Left renal pelvis (tissue), 4 donors: Measurements from ENCODE around the gene NBAS. TPM values are rescaled to one million over a fixed set of nuclear protein-coding genes. Genes with fewer than 3 reads are reported as not detected.
"Not testable (repeated sequence)": the region's sequence is repeated elsewhere in the genome, so short reads cannot be mapped to it uniquely, and the experiment has no call there.

ENCODE experiments used
- DNase-seq, 4 donors: peaks; one replicate each; pipeline ENCODE4 v3.0.0-alpha.2; 2013; ENCODE audit warnings: low read depth in 4 of 4, low spot score in 3 of 4
- polyA plus RNA-seq, 4 donors: library from polyadenylated mRNA; unstranded; fragments of 120-200 nt; gene quantifications; one replicate each; pipeline ENCODE4 v1.2.1, GENCODE V29; 2013; ENCODE audit not compliant: insufficient read length in 4 of 4

Gene NBAS
- polyA plus RNA-seq, 4 donors, result 52.2 to 64.1 (median 61.2) TPM

DNA sequence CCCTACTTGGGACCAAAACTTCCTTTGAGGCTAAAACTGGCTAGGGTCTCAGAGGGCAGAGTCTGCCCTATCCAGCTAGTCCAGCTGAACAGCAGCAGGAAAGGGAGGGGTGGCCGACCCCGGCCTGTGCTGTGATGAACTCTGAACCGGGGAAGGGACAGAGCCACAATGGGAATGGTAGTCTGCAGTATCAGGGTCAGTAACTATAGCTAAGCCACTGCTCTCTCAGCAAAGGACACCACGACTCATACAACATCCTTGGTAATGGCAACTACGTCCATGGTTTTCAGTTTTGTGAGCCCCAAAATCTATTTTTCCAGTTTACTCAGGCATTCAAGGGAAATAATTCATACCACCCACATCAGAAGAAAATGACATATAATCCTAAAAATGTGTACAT, 75.2 kb downstream of the NBAS start:
- no peak for DNase-seq

DNA sequence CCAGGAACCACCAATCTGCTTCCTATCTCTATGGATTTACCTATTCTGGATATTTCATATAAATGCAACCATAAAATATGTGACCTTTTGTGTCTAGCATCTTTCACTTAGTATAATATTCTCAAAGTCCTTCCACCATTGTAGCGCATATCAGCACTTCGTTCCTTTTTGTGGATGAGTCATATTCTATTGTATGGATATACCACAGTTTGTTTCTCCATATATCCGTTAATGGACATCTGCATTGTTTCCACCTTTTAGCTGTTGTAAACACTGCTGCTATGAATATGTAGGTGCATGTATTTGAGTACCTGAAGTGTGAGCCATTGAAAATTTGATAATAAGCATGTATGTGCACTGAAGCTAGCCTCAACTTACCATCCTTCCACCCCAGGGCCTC, 80.1 kb downstream of the NBAS start:
- DNase-seq, result no peak

DNA sequence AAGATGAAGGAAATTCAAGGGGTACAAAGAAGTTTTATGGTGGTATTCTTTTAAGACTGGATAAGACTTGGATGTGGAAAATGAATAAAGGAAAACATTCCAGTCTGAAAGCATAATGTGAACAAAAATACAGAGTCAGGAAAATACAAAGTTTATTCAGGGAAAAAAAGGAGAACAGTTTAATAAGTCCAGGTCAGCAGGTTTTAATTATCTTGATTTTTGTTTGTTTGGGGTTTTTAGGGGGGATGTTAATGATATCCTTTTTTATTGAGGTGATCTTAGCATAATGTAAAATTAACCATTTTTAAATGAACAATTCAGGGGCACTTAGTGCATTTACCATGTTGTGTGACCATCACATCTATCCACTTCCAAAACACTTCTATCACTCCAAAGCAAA, 80.6 kb downstream of the NBAS start:
- DNase-seq, result no peak

DNA sequence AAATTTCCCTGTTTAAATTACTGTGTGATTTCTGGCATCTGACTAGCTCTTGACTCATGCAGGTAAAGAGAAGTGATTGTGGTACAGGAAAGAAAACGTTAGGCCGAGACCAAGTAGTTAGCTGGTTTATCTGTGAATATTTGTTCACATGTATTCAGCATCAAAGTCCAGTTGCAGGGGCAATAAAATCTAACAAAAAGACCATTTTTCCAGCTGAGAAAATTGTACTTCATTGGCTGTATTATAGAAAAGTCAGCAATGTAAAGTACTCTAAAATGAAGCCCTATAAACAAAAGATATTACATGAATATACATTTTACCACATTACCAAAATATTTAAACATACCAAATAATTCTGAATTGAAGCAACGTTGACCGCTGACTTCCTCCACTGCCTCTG, 88.3 kb downstream of the NBAS start:
- DNase-seq, result no peak

DNA sequence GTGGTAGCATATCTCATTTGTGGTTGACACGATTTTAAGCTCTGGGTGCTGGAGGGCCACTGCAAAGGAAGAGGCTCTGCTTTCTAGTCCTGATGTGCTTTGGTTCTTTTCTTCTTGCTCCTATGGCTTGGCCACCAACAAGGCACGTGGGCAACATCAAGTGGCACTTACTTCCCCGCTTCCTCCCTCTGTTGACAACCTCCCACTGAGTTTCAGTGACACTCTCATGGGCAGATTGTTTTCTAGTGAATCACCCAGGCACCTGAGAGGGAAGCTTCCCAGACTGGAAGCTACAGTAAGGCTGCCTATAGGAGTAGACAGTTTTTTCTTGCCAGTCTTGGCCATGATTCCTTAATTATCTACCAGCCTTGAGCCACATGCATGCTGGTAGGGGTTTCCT, 89.0 kb downstream of the NBAS start:
- no peak for DNase-seq

DNA sequence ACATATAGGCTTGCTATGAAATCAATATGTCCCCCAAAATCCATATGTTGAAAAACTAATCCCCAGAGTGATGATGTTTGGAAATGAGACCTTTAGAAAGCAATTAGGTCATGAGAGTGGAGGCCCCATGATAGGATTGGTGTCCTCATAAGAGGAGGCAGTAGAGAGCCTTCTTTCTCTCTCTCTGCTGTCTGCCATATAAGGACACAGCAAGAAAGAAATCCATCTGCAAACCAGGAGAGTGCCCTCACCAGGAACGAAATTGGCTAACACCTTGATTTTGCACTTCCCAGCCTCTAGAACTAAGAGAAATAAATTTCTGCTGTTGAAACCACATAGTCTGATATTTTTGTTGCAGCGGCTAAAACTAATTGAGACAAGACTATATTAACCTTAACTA, 89.5 kb downstream of the NBAS start:
- DNase-seq, result no peak

DNA sequence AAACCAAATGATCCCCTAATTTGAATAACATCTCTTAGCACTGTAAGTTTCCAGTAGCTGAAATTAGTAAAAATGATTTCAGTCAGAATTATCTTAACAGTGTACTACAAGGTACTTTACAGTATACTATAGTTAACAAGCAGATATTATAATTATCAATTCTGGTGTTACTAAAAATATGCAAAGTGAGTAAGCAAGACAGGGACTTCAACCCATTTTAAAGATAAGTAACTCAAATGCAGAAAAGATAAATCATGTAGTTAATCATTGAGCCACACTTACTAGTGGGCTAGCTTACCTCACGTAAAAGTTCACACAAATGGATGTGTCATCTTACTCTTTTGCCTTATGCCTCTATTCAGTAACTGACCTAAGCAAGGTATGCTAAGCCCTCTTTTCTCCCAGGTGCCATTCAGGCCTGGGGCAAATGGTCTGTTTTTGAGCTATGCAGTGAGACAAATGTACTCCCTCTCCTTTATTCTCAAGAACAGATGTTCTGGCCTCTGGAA, 101.0 kb downstream of the NBAS start:
- no peak for DNase-seq

DNA sequence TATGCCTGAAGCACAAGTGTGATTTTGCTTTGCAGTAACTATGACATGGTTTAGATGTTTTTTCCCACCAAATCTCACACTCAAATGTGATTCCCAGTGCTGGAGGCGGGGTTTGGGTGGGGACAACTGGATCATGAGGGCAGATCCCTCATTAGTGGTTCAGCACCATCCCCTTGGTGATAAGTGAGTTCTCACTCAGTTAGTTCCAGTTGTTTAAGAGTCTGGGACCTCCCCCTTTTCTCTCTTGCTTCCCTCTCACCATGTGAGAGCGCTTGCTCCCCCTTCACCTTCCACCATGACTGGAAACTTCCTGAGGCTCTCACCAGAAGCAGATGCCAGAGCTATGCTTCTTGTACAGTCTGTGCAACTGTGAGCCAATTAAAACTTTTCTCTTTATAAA, 102.9 kb downstream of the NBAS start:
- DNase-seq, result no peak

DNA sequence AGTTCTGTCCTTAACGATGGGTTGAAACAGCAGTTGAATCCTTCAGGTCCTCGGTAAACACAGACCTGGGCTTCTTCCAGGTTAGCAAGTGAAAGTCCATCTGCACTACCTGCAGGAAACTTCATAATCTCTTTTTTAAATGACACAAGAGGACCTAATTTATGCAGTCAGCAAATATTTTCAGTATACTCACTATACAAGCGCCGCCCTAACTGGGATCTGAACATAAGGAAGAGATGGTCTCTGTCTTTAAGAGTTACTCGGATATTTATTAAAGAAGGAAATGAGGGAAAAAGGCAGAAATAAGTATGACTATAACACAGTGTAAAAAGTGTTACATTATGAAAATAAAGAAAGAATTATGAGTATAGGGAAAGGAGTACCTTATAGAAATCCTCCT, 103.3 kb downstream of the NBAS start:
- DNase-seq, result no peak

DNA sequence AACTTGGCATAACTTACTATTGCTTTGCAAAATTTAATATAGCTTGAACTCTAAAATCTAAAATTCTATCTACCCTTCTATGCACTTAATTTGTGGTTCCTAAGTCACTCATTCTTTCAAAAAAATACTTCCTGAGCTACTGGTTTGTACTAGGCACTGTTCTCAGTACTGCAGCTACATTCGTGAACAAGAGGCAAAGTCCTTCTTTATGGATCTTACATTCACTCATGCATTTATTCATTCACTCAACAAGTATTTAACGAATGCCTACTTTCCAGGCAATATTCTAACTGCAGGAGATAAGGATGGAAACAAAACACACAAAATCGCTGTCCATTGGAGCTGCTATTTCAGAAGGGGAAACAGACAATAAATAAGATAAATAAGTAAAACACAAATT, 104.8 kb downstream of the NBAS start:
- no peak for DNase-seq

DNA sequence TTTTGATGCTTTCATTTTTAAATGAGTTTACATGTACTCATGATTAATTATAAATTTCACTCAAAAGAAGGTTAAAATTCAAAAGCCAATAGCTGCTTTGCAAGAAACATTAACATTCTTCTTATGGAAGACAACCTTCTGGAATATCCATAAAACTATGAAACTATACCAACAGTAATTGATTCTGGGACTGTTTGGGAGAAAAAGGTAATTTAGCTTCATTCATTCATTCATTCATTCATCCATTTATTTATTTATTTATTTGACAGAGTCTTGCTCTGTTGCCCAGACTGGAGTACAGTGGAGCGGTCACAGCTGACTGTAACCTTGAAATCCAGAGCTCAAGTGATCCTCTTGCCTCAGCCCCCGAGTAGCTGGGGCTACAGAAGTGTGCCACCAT, 110.3 kb downstream of the NBAS start:
- DNase-seq, result no peak

DNA sequence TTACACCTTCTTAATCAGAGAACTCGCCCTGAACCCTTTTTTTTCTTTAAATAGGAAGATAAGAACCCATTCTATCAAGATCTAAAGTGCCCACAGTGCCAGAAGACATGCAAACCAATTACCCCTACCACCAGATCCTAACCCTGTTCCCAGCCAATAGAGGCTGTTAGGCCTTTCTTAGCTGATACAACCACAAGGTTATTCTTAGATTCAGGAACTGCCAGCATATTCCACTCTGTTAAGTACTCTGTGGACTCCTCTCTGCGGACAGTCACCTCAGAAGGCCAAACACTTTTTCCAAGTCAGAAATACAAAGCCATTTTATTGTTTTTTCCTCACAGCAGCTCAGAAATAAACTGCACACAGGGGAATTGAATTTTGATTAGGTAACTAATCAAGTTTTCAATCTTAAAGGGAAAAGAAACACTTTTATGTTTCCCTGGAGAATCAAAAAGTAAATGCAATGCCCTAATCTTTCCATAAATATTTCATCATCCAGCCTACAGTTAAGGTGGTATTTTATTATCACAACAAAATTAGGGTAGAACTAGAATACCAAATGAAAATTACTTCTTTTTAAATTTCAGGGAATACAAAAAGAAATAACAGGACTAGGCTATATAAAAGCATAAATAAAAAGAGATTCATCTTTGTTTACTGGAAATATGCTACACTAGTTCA, 111.4 kb downstream of the NBAS start:
- no peak for DNase-seq

DNA sequence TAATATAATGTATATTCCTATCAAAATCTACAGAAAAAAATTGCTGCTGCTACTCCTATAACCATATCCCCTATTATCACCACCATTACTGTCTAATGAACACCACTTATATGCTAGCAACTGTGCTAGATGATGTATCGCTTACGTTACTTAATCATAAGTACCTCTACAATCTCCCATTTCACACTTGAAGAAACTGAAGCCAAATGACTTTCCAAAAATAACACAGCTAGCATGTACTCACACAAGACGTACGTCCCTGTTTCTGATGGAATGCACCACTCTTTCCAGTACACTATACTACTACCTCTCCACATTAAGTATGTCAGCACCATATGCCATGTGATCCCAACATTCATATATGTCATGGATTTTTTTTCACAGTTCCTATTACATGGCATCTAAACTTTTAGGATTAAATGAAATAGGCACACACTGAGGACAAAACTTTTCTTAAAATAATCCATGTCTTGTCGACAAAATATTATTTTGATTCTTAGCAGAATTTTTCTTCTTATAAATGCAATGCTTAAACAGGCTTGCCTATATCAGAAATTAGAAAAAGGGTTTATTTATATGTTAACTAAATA, 112.8 kb downstream of the NBAS start:
- no peak for DNase-seq

DNA sequence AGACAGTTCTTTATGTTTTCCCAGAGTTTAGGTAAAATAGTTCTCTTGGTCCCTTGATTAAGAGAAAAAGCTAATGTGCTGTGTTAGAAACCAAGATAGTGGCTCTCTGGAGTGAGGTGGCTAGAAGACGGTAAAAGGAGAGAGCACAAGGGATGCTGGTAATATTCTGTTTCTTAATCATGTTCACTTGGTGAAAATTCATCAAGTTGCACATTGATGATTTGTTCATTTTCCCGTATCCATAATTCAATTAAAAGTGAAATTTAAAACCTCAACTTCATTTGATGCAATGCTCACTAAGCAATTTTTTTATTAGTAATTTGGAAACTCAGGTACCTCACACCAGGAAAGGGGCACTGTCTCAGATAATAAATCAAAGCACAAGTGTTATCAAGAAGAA, 113.8 kb downstream of the NBAS start:
- no peak for DNase-seq

DNA sequence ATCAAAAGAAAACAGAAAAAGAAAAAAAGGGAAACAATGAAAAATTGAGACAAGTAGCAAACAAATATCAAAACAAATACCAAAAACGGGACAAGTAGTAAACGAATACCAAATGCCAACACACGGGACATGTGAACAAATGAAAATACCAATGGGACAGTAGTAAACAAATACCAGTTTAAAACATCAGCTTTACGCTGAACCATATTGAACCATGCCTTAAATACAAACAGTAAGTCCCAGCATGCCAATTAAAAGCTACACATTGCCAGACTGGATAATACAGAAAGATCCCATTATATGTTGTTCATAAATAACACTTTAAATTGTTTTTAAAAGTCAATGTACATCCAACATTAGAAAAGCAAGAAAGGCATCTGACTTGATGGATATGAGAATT, 114.2 kb downstream of the NBAS start:
- DNase-seq, result no peak

DNA sequence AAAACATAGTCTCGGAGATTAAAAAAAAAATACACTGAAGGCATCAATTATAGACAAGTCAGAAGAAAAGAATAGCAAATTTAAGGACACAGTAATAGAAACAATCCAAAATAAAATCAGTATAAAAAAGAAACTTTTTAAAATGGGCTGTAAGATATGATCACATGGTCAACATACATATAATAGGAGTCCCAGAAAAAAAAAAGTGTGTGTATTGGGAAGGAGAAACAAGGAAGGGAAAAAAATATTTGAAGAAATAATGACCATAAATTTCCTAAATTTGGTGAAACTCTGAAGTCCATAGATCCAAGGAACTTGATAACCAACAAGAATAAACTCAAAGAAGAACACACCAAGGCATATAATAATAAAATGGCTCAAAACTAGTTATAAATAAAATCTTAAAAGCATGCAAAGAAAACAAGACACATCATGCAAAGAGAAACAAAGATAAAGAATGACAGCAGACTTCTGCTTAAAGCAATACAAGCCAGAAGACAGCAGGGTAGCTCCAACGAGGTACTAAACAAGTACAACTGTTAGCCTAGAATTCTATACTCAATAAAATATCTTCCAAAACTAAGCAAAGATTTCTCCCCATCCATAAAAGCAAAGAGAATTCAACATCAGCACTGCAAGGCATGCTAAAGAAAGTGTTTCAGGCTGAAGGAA, 115.1 kb downstream of the NBAS start:
- DNase-seq, result no peak

DNA sequence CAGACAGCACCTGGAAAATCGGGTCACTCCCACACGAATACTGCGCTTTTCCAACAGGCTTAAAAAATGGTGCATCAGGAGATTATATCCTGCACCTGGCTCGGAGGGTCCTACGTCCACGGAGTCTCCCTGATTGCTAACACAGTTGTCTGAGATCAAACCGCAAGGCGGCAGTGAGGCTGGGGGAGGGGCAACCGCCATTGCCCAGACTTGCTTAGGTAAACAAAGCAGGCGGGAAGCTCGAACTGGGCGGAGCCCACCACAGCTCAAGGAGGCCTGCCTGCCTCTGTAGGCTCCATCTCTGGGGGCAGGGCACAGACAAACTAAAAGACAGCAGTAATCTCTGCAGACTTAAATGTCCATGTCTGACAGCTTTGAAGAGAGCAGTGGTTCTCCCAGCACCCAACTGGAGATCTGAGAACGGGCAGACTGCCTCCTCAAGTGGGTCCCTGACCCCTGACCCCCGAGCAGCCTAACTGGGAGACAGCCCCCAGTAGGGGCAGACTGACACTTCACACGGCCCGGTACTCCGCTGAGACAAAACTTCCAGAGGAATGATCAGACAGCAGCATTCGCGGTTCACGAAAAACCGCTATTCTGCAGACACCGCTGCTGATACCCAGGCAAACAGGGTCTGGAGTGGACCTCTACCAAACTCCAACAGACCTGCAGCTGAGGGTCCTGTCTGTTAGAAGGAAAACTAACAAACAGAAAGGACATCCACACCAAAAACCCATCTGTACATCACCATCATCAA, 121.2 kb downstream of the NBAS start:
- DNase-seq, result not testable (repeated sequence)

DNA sequence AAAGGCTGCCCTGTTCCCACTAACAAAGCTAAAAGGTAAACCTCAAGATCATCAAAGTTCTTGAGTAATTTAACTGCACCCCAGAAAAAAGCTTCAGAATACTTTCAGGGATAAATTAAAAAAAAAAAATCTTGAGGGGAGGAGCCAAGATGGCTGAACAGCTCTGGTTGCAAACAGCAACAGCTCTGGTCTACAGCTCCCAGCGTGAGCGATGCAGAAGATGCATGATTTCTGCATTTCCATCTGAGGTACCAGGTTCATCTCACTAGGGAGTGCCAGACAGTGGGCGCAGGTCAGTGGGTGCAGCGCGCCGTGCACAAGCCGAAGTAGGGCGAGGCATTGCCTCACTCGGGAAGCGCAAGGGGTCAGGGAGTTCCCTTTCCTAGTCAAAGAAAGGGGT, 121.8 kb downstream of the NBAS start:
- DNase-seq, result not testable (repeated sequence)

DNA sequence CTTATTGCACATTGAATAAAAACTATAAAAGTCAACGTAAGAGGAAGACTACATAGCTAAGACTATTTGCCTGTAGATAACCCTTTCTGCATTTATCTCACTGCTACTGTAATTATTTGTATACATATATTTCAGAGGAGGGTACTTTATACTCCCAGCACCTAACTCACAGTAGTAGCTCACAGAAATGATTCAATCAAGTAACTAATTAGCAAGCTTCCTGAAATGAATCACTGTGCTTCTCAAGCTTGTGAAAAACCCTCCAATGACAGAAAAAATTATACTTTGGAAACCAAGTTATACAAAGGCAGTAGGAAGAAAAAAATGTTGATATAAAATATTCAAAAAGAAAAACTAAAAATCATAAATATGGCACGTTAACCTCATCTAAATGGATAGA, 124.9 kb downstream of the NBAS start:
- DNase-seq, result no peak

DNA sequence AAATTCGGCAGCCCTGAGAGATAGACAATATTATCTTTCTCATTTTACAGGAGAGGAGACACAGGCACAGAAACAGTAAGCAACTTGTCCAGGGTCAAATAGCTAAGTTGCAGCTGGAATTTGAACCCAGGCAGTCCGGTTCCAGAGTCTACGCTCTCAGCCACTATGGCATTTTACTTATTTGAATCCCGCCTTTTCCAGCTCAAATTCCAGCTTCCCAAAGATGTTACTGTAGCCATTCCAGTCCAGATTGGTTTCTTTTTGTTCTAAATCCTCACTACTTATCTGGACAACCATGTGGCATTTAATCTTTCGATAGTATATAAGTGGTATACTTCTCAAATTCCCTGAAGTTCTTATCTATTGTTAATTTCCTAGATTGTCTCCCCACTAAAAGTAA, 125.7 kb downstream of the NBAS start:
- DNase-seq, result no peak

DNA sequence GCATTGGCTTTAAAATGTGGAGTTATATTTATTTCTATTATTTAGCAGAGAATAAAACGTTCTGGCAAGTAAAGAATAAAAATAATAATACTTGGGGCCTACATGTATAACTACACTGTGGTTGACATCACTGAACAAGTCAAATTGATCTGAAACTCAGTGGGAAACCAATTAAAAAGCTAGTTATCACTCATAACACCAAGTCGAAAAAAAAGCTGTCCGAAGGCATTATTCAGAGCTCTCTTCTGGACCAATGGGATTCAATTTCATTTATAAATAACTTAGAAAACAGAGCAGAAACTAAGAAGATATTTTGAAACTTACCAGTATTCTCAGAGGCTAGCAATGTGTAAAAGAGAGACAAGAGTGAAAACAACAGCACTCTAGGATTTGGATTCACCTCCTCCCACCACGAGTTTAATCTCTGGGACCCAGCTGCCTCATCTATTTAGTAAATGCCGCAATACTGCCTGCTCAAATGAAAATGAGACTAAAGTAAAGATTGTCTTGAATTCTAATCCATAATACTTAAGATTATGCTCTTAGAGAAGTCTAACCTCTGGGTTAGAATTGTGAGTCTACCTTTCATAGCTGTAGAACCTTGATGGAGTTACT, 128.4 kb downstream of the NBAS start:
- DNase-seq, result no peak
